HG03025 (cell line): ENCODE measurements around the gene FOXP1.
"Not testable (repeated sequence)": the region's sequence is repeated elsewhere in the genome, so short reads cannot be mapped to it uniquely, and the experiment has no call there.

Experiments
- ATAC-seq: cut with Tn5 transposase; IDR thresholded peaks from one replicate; pipeline ENCODE4 v1.9.1; 2021; ENCODE audit warnings: mild to moderate bottlenecking, moderate library complexity; ENCODE audit not compliant: unreplicated experiment, low FRiP score

Gene FOXP1

DNA sequence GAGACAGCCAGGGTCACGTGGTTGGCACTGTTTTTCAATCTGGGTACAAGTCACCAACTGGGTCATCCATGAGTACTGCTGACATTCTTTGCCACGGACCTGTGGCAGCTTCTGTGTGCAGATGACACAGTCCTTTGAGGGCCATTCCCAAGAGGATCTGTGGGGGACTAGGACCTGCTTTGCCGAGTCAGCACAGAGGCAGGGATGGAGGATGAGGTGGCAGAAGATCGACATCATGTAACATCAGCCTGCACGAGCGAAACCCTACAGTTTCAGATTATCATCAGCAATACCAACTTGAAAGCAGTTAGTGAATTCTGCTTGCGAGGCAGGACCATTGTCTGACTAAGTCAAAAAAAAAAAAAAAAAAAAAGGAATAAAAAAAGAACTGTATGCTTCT, 227.7 kb downstream of the FOXP1 start:
- ATAC-seq, result no peak

DNA sequence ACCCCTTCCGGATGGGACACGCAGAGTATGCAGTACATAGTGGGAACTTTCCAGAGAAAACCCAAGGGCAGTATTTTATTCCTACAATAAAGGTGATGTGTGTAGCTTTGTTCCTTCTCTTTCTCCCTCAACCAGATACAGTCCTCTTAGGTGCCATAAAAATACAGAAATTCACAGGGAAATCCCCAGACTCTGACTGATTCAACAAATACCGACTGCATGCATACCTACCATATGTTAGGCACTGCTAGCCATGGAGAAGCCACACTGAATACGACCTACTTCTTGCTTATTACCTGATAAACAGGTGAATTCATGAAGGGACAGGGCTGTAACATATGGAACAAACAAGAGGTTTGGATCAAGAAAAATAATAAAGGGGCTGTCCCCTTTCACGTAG, 228.5 kb downstream of the FOXP1 start:
- no peak for ATAC-seq

DNA sequence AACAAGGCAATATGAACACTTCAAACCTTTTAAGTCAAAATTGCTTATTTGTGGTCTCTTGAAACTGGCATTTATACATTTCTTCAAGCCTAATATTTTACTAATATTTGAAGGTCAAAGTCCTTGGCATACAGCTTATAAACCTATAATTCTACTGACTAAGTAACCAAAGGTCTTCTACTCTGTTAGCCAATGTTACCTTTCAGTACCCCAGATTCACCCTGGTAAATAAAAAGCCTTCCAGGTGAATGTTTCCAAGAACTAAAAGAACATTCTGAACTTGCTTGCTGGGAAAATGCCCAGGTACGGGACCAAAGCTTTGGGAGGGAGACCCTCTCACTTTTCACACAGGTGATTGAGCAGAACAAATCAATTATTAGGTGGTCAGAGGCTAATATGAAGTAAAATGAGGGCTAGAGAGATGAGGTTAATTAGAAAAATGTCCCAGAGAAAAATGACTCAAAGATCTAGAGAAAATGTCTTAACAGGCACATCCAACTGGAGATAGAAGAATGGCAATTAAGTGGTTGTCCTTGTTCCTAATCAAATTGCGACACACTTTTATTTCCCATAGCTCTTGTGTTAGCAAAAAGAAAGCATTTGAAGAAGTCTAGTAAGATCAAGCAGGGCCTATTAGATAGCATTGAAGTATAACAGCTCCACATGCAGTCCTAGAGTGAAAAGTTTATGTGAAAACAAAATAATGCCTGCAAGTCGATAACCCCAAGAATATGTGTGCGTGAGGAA, 232.0 kb downstream of the FOXP1 start:
- no peak for ATAC-seq

- ATAC-seq, result no peak
These were observed 232.5 kb downstream of the FOXP1 start for GRCh38 chr3:71350998-71351397.

DNA sequence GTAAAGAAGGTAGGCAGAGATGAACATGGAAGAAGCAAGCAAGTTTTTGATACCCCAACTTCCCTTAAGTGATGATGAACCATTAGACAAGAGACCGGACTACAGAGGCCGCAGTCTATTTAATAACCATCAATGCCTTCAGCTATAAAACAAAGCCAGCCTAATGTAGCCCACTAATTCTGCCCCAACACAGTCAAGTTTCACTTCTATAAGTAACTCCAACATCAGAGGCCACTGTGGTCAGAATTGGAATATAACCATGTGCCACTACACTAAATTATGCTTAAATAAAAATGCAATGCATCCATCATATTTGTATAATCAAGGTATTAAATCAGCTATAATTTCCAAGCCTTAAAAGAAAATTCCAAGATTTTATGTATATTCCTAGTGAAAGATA, 234.7 kb downstream of the FOXP1 start:
- ATAC-seq, result no peak

DNA sequence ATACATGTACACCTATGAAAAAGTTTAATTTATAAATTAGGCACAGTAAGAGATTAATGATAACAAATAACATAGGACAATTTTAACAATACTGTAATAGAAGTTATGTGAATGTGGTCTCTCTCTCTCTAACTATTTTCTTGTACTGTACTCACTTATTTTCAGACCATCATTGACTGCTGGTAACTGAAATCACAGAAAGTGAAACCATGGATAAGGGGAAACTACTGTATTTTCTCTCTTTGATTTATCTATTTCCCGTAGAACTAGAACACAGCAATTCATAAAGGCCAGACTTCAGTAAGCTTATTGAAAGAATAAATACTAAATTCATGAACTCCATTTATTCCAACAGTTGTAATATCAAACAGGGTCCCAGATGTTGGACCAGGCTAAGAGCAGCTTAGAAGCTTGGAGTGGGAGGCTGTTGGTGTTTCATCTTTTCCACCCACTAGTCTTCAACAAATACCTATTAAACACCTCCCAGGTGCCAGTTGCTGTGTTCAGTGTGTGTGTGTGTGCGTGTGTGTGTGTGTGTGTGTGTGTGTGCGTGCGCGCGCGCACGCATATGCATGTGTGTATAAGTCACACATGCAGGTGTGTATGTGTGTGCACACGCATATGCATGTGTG, 235.4 kb downstream of the FOXP1 start:
- no peak for ATAC-seq

DNA sequence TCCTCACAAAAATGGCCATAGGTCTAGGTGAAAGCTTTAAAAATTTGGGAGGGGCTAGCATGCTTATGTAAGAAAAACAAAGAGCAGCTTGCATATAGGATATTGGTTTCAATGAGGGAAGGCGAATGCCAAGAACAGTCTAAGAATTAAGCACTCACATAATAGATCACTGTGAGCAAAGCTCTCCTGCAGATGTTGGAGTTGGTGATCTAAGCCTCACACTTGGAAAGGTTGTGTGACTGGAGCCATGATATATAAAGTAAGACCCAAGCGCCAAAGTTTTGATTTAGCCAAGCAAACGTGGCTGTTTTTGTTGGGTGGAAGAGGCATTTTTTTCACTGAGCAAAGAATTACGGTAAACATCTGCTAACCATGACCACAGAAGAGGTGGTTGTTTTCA, 237.5 kb downstream of the FOXP1 start:
- ATAC-seq, result no peak

- ATAC-seq, result no peak
These were observed 238.0 kb downstream of the FOXP1 start for GRCh38 chr3:71345429-71346040.

DNA sequence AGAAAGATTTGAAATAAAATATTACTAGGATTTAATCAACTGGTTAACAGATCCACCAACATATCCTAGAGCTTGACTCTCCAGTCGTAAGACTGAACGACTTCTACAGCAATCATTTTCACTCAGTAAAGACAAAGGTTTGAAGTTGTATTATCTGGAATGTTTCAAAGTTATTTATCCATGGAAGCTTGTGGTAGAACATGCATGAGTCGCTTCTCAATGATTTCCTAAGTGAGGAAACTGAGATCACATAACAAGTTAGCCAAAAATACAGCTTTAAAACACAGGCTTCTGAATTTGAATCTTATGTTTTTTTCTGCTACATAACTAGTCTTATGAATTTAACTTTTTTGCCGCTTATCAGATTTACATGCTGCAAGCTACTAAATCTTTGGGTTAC, 241.8 kb downstream of the FOXP1 start:
- no peak for ATAC-seq

- ATAC-seq, result no peak
These were observed 244.5 kb downstream of the FOXP1 start for GRCh38 chr3:71339049-71339448.

- ATAC-seq, result no peak
These were observed 250.7 kb downstream of the FOXP1 start for GRCh38 chr3:71332813-71333212.

GRCh38 chr3:71330909-71331308, 252.6 kb downstream of the FOXP1 start:
- no peak for ATAC-seq

GRCh38 chr3:71330505-71330904, 253.0 kb downstream of the FOXP1 start:
- ATAC-seq, result no peak

DNA sequence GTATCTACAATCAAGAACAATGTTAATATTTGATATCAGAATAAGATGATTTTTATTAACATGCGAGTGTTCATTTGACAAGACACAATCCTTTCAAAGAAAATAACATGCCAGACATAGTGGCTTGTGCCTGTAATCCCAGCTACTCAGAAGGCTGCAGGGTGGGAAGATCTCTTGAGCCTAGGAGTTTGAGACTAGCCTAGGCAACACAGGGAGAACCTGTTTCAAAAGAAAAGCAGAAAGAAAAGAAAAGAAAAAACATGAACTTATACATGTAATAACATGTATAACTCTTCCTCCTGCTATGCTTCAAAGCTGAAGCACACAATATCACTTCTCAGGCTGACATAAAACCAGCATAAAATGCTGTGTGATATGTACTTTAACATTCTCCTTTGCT, 253.7 kb downstream of the FOXP1 start:
- no peak for ATAC-seq

DNA sequence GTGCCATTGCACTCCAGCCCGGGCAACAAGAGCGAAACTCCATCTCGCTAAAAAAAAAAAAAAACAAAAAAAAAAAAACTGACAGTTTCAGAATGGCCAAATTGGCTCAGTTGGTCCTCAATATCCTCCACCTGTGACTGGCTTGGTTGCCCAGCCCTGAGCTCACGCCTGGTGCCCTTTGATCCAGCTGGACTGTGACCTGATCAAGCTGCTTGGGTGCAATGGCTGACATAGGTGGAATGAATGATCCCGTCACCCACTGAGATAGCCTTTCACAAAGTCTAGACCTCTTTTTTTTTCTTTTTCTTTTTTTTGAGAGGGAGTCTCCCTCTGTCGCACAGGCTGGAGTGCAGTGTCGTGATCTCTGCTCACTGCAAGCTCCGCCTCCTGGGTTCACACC, 254.6 kb downstream of the FOXP1 start:
- ATAC-seq, result no peak

DNA sequence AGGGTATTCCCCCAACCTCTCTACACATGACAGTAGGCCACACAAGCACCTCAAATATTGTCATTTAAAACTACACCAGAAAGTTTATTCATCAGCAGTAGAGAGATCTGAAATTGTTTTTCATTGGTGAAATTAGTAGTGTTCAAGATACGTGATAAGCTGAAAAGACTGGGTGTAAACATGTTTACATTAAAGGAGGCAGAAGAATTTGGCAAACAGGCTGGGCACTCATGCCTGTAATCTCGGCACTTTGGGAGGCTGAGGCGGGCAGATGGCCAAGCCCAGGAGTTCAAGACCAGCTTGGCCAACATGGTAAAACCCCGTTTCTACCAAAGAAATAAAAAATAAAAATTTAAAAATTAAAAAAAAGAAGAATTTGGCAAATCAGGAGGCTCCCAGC, 255.6 kb downstream of the FOXP1 start:
- ATAC-seq, result no peak

DNA sequence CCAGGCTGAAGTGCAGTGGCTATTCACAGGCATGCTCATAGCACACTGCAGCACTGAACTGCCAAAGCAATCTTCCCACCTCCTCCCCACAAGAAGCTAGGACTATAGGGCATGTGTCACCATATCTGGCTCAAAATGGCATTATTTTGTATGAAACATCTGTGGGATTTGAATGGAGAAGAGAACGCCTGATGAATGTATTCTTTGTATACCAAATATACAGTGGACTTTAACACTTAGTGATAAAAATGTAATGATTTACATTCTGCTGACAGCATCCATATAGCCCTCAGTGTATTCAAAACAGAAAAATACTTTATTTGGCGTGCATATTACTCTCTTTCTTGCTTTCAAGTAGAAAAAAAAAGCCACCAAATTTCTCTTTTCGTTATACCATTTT, 257.8 kb downstream of the FOXP1 start:
- ATAC-seq, result no peak

DNA sequence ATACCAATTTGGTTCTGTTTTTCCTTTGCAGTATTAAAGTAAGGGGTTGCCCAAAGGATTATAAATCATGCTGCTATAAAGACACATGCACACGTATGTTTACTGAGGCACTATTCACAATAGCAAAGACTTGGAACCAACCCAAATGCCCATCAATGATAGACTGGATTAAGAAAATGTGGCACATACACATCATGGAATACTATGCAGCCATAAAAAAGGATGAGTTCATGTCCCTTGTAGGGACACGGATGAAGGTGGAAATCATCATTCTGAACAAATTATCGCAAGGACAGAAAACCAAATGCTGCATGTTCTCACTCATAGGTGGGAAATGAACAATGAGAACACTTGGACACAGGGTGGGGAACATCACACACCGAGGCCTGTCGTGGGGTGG, 259.3 kb downstream of the FOXP1 start:
- not testable (repeated sequence) for ATAC-seq

GRCh38 chr3:71323558-71323957, 260.0 kb downstream of the FOXP1 start:
- no peak for ATAC-seq

GRCh38 chr3:71322154-71322553, 261.4 kb downstream of the FOXP1 start:
- ATAC-seq, result no peak

DNA sequence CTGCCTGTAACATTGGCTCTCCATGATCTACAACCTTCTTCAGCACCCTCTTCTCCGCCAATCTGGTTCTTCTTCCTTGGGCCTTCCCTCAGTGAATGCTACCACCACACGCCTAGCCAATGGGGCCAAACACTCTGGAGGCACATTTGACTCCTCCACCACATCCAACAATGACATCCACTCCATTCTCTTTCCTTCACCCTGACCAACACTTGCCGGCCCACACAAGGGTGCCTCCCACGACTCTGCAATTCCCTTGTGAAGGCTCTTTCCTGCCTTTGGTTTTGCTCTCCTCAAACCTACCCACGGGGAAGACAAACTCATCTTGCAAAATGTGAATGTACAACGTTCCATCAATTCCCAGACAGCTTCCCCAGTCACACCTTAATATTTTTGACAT, 263.8 kb downstream of the FOXP1 start:
- ATAC-seq, result no peak

DNA sequence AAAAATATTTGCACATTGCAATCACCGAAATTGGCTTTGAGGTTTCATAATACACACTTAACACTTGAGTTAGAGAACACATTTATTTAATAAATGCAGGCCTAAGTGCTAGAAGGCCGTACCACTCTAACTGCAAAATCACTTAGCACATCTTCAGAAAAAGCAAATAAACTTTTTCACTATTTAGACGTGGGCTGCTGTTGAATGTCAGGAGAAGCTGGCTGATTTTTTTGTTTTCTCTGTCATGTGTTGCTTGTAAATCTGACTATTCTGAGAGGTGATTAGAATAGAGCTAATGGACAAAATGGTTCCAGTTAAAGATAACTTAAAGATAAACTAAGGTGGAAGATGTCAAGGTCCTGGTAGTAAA, 265.1 kb downstream of the FOXP1 start:
- no peak for ATAC-seq
